ENCODE measurements around the gene FREY1.

Gene FREY1, protein sequence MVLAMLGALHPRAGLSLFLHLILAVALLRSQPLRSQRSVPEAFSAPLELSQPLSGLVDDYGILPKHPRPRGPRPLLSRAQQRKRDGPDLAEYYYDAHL

DNA sequence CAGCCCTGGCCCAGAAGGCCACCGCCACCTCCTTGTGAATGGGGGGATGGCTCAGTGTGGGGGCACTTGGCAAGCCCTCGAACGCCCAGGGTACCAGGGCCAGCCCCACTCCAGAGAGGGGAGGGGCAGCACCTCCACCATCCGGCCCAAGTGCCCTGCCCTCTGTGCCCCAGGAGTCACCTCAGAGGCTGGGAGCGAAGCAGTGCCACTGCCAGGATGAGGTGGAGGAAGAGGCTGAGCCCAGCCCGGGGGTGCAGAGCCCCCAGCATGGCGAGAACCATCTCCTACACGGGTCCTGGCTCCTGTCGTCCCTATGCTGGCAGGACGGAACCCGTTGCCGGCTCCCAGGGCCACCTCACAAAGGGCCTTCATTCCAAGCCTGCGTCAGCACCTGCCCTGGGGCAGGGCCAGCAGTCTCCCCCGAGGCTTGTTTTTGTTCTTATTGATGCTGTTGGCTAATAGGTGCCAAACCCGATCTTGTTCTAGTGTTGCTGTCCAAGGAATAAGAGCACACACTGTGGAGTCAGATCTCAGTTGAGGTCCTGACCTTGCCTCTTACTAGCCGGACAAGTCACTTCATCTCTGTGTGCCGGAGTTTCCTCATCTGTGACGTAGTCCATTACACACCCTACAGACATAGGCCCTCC, at the start of gene FREY1:
FREY1 (minus strand) TSS at position 307 of the 647 bp plus-strand sequence; CDS start at position 281, 26 bp downstream.
- no peak within 1 kb of the TSS for H3K4me3 ChIP-seq (ENCODE audit: low read depth, low read length)
- TF ChIP-seq, protein P1, sequence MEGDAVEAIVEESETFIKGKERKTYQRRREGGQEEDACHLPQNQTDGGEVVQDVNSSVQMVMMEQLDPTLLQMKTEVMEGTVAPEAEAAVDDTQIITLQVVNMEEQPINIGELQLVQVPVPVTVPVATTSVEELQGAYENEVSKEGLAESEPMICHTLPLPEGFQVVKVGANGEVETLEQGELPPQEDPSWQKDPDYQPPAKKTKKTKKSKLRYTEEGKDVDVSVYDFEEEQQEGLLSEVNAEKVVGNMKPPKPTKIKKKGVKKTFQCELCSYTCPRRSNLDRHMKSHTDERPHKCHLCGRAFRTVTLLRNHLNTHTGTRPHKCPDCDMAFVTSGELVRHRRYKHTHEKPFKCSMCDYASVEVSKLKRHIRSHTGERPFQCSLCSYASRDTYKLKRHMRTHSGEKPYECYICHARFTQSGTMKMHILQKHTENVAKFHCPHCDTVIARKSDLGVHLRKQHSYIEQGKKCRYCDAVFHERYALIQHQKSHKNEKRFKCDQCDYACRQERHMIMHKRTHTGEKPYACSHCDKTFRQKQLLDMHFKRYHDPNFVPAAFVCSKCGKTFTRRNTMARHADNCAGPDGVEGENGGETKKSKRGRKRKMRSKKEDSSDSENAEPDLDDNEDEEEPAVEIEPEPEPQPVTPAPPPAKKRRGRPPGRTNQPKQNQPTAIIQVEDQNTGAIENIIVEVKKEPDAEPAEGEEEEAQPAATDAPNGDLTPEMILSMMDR (IDR thresholded peaks at IDR 0.05; ENCODE audit: low read depth, low read length), result no peak

DNA sequence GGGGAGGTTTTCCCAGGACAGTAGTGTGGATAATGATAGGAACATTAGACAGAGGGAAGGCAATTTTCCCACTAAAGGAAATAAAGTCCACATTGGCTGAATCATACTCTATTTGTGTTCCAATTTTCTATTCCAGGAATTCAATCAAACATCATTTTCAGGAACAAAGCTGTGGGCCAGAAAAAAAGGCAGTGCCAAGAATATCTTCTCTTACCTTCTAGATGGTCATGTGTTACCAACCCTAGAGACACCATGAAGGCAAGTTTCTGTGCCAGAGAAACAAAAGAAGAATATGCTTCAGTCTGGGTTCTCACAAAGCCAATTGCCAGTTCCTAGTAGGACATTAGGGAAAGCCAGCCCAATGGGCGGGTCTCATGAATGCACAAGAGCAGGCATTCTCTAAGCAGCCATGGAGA, 42.9 kb upstream of the FREY1 start:
- no peak overlapping the region for H3K4me3 ChIP-seq (ENCODE audit: low read depth, low read length)
- TF ChIP-seq, protein P1 (IDR thresholded peaks at IDR 0.05; ENCODE audit: low read depth, low read length), result no peak

DNA sequence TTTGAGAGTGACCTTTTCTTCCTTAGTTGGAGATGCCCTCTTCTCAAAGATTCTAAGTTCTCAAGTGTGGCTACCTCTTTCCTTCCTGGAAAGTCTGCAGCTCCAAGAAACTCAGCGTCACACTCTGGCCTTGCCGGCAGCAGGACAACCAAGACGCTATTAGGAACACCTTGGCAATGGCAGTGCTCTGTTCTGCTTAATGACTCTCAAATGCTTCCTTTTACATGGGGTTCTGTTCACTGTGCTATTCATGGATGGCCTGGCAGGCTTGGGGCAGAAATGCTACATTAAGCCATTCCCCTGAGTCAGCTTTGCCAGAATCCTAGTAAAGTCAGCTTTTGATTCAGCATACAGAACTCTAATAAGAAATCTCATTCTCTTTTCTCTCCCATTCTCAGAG, 41.3 kb upstream of the FREY1 start:
- TF ChIP-seq, protein P1 (IDR thresholded peaks at IDR 0.05; ENCODE audit: low read depth, low read length), result no peak
- H3K4me3 ChIP-seq (ENCODE audit: low read depth, low read length), result no peak overlapping the region

DNA sequence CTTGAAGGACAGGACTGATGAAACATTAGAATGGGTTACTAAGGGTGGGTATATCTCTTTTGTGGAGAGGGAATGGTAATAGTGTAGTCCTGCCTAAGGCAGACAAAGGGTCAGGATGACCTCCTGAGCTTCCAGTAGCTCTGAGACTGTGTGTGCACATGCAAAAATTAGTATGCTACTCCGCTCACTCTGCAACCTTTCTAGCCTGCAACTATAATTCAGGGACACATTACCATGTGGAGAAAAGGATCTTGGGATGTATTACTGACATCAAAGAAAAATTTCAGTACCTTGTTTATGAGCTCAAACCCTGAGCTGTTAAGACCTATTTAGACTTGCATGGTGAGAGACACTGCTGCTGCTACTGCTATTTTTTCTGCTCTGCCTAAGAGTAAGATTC, 40.8 kb upstream of the FREY1 start:
- H3K4me3 ChIP-seq (ENCODE audit: low read depth, low read length), result no peak overlapping the region
- TF ChIP-seq, protein P1 (IDR thresholded peaks at IDR 0.05; ENCODE audit: low read depth, low read length), result no peak

DNA sequence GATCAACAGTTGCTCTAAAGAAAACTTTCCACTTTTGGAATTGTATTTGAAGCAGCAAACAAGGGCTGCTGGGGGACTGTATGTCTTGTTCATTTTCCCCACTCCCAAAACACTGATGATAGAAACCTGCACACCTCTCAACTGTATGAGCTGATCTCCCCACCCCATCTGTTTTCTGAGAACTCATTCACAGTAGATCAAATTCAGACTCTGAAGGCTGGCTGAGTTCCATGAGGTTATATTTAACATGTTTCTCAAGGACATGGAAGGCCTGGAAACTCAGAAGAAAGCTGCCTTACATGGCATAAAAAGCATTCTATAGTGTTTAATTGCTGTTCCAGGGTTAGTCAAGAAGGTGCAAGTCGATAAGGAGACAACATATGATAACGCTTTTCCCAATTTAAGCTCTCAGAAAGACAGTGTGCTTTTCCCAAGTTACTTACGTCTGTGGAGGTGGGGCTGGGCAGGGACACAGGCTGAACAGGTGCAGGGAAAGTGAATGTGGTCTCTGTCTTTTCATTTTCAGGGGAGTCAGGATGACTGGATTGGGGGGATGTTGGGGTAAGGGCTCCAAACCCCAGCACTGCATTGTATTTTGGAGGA, 38.4 kb upstream of the FREY1 start:
- TF ChIP-seq, protein P1 (IDR thresholded peaks at IDR 0.05; ENCODE audit: low read depth, low read length), result no peak
- no peak overlapping the region for H3K4me3 ChIP-seq (ENCODE audit: low read depth, low read length)

DNA sequence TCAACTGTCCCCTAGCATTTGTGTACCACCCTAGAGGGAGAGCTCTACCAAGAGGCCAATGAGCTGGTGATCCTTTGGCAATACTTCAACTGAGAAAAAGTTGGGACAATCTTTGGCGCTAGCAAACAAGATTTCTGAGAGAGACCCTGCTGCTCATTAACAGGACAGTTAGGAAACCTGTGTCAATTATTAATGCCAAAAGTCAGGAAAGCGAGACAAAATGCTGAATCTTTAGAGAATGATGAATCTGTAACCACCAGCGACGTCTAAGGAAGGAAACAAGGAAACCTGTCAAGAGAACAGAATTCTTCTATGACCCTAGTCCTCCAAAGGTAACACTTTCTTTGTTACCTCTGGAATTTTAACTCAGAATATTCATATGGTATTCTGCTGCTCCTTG, 35.3 kb upstream of the FREY1 start:
- H3K4me3 ChIP-seq (ENCODE audit: low read depth, low read length), result no peak overlapping the region
- TF ChIP-seq, protein P1 (IDR thresholded peaks at IDR 0.05; ENCODE audit: low read depth, low read length), result no peak

DNA sequence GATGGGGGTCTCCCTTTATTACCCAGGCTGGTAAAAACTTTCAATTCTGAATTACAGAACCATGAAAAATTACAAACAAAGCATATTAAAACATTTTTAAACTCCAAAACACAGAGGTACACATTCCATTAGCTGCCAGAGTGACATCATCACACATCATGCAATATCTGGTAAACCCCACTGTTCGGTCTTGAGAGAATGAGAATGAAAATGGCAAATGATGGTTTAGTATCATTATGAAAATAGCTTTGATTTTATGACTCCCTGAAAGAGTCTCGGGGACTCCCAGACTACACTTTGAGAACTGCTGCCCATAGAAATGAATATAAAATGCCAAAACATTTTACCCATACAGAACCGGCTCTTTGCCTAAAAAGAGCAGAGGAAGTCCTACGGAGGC, 34.2 kb upstream of the FREY1 start:
- no peak overlapping the region for H3K4me3 ChIP-seq (ENCODE audit: low read depth, low read length)
- TF ChIP-seq, protein P1 (IDR thresholded peaks at IDR 0.05; ENCODE audit: low read depth, low read length), result no peak
